GM18858 (cell line): ENCODE results near the gene SFT2D1.
"Not testable (repeated sequence)": the region's sequence is repeated elsewhere in the genome, so short reads cannot be mapped to it uniquely, and the experiment has no call there.

ENCODE experiments used
- ATAC-seq: cut with Tn5 transposase; IDR thresholded peaks from one replicate; pipeline ENCODE4 v1.9.1; 2021; ENCODE audit not compliant: unreplicated experiment

SFT2D1 gene

DNA sequence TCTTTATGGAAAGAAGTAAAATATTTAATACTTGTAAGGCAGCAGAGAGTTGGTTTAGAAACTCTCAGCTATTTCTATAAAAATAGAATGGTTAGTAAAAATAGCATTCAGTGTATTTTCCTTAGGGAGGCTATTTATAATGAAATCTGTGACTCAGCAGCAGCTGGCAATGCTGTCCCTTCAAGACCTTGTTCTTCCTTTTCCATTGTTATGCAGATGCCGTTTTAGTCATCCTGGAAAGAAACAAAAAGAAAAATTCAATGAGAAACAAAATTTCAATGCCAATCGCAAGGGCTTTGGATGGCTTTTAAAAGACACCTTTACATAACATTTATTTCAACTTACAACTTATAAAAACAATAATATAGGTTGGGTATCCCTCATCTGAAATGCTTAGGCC lies 22.9 kb upstream of the SFT2D1 start:
- ATAC-seq = no peak

DNA sequence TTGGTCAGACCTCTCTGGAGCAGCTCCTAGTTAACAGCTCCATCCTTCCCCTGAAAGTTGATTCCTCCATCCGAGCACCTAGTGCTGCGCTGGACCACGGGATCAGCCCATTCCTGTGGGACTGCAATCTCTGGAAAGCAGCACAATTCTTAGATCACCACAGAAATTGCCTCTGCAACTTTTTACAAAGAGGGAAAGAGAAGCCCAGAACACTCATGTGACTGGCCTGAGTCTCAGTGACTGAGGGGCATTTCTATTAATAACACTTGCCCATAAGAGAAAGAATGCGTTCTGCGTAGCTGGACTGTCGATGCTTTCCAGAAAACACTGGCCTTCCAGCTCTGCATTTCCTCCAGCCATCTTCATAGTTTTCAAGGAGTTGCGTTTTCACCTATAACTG lies 22.1 kb upstream of the SFT2D1 start:
- no peak for ATAC-seq

DNA sequence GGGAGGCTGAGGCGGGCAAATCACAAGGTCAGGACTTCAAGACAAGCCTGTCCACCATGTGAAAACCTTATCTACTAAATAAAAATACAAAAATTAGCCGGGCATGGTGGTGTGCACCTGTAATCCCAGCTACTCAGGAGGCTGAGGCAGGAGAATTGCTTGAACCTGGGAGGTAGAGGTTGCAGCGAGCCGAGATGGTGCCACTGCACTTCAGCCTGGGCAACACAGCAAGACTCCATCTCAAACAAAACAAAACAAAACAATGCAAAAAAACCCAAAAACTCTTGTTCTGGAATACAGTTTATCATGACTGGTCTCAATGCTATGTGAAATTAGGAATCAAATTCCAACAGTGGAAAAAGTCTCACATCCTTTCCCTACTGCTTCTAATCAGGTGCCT lies 20.1 kb upstream of the SFT2D1 start:
- not testable (repeated sequence) for ATAC-seq

DNA sequence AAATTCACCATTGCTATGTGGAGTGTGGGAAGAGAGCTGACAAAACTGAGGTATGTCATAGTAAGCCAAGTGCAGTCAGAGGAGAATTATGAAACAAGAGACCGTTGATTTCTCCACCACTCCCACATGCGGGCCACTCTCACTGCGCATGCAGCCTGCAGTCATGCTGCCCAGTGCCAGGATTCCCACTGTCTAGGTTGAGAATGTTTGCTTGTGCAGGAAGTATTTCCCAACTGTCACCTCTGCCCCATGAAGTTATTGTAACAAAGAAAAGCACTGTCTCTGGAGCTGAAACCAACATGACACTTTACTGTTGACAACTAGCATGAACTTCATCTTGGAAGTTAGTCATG lies 18.7 kb upstream of the SFT2D1 start:
- no peak for ATAC-seq

DNA sequence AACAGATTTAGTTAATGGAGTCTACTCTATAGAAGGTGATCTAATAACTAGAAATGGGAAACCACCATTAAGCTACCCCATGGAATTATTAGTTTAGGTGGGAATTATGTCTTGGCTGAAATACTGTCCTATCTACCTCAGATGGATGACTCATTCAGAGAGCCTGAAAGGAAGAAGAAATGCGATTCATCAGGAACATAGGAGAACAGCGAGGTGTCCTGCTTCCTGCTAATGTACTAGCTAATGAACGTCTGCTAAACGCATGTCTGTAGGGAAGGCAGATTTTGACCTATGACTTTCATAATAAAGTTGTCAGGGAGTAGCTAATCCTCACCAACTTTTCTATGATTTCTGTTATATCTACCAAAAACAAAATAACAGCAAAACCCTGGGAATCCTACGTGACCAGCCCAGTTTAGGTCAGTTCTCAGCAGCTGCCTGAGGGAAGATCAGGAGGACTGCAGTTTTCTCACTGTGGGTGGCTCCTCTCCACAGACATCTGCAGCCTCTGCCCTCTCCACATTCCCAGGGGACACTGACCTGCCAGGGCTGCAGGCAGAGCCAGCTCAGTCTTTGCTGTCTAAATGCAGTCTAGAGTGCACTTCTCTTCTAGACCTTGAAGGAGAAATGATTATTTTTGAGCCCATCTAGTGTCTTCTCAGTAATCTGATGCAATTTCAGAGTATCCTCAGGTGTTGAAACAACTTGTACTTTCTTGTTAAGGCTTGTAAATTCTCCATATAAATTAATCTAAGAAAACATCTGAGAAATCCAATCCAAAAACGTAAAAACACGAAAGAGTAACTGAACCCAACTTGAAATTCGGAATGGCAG lies 18.1 kb upstream of the SFT2D1 start:
- no peak for ATAC-seq

DNA sequence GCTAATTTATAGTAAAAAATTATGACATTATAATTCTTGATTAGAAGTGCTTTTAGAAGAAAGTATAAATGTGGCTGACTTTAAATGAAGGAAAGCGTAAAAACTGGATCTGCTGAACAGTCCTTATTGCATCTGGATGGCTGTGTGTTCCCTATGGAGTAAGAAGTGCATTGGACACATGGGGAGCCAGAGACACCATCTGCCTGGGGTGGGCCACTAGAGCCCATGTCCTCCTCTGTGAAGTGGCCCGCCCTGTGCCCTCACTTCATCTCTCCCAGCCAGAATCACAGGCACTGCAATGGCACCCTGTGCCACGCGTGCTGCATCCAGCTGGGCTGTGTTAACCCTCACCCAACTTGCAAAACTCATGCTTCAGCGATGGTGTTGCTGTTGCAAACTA lies 13.2 kb upstream of the SFT2D1 start:
- ATAC-seq = no peak

DNA sequence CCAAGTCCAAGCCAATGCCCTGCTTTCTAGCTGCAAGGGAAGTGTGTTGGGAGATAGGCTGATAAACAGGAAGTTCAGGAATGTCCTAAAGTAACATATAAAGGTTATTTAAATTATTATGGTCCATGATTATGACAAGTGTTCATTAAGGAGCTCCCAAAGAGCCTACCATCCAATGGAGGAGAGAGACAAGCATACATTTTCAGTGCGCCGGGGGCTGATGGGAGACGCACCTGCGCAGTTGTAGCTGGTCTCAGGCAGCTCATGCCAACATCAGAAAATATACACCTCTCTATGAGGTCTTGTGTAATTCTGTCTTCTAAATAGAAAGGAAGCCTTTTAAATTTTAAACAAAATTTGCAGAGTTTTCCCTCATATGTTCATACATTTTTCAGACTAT lies 12.6 kb upstream of the SFT2D1 start:
- no peak for ATAC-seq

DNA sequence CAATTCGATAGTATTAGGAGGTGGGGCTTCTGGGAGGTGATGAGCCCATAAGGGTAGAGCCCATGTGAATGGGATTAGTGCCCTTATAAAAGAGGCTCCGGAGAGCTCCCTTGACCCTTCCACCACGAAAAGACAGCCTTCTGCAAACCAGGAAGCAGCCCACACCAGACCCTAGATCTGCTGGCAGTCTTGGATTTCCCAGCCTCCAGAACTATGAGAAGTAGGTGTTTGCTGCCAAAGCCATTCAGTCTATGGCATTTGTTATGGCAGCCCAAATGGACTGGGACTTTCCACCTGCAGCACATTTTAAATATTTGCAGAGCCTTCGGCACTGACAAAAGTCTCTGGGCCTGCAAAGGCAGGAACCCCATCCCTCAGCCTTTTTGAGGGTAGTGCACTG lies 11.8 kb upstream of the SFT2D1 start:
- ATAC-seq = no peak

DNA sequence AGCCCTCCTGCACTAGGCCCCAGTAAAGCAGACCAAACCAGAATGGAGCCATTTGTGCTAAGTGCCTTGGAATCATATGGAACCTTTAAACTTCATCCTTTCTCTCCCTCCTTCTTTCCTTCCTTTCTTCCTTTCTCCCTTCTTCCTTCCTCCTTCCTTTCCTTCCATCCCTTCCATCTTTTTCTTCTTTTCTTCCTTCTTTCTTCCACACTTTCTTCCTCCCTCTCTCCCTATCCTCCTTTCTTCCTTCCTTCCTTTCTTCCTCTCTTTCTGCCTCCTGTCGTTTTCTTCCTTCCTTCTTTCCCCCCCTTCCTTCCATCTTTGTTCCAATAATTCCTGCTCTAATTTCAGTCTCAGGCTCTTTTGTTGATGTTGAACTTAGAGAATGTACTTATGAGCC lies 11.2 kb upstream of the SFT2D1 start:
- ATAC-seq = no peak

DNA sequence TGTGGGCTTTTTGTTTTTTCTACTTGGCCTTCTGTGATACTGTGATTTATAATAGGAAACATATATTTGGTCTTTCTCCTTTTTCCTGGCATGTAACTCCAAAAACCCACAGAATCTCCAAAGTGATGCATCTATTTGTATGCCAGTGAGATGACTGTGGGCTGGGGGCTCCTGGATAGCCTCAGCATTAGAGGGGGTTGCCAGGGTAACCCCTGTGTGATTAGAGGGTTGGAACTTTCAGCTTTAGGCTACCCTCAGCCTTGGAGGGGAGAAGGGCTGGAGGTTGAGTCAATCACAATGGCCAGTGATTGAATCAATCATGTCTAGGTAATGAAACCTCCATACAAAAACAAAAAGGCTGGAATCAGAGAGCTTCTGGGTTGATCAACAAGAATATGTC lies 10.6 kb upstream of the SFT2D1 start:
- ATAC-seq = no peak

DNA sequence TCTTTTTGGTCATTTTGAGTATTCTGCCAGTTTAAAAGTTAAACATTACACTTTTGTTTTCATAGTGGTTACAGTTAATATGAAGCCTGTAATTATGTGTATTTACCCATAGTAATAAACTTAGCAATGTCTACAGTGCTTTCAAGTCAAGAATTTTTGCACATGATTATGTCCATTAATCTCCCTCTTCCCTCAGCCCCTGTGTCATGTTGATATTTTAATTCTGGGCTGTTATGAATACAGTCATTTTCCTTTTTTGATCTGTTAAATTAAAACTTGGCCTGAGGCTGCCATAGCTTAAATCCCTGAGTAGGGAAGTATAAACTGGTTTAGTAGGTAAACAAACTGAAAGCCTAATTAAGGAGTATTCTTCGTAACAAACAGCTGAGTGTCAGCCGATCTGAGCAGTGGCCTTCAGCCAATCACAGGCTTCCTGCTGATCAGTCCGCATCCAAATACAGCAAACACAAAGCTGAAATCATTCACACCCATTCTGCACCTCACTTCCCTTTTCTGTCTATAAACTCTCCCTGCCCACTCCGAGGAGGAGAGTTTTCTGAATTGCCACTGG lies 9.5 kb upstream of the SFT2D1 start:
- peak; percentile 96 for ATAC-seq

DNA sequence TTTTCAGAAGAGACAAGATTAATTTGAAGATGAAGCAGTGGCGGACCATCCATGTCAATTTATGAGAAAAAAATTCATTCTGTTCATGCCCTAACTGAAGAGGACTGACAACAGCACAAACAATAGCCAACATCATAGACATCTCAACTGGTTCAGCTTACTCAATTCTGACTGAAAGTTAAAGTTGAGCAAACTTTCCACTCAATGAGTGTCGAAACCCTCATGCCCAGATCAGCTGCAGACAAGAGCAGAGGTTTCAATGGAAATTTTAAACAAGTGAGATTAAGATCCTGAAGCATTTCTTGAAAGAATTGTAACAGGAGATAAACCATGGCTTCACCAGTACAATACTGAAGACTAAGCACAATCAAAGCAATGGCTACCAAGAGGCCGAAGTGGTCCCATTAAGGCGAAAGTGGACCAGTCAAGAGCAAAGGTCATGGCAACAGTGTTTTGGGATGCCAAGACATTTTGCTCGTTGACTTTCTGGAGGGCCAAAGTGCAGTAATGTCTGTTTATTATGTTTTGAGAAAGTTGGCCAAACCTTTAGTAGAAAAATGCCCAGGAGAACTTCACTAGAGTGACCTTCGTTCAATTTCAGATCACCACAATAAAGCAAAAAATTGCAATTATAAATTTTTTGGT lies 6.1 kb upstream of the SFT2D1 start:
- no peak for ATAC-seq

DNA sequence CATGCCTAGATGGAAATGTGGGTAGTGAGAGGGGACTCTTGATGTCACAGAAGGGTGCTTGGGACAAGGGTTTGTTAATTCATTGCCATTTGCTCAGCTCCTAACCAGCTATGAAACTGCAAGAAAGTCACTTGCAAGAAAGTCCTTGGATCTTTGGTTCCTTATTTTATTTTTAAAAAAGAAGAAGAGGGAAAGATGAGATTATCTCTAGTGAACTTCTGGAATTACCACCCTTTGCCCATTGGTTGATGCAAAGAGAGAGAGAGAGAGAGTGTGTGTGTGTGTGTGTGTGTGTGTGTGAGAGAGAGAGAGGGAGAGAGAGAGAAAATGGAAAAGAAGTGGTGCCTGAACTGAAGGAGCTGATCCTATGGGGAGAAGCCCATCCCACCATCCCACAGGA lies 4.6 kb upstream of the SFT2D1 start:
- ATAC-seq = no peak

DNA sequence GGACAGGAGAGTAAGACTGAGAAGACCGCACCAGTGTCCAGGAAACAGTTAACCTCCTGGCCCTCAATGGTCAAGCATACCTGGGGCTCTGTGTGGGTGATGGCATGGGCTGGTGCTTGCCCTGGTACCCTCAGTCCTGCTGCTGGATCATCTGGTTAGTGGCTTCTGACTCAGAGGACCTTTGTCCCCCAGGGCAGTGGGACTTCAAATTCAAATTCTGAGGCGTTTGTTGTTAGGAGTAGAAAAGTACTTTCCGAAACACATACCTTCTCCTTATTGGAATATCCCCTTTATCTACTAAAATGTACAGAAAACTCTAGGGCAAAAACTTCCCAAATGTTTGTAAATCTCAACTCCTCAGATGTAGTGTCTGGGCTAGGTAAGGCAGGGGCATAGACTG lies 4.1 kb upstream of the SFT2D1 start:
- ATAC-seq = no peak

DNA sequence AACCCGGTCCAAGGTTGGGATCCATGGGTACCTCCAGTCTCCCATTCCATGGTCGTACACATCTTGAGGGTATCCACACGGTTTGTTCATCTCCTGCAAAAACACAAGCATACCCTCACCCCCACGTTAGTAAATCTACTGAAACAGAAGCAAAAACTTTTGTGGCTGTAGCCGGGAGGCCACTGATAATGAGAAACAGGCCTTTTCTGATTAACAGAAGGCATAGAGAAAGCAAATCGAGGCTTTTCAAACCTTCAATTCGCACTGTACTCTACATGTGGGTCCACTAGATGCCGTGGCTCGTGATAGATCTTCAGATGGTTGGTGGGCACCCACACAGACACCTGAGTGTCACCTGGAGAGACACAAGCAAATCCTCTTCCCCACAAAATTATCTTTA lies 3.3 kb upstream of the SFT2D1 start:
- not testable (repeated sequence) for ATAC-seq

DNA sequence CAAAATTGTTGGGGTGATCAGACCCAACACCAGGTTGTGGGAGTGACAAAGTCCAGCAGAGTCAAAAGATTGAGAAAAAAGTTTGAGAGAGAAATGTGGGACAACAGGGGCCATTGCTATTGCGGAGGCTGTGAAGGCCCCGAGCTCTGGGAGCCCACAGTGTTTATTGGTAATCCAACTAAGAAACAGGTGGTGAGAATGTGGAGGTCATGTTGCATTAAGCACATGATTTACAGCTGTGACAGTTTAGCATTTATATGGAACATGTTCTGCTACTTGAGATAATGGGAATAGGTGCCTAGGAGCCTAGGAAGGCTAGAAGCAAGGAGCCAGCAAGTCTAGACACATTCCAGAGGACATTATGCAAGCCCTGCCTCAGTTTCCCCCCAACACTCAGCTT lies 2.6 kb upstream of the SFT2D1 start:
- ATAC-seq = not testable (repeated sequence)

DNA sequence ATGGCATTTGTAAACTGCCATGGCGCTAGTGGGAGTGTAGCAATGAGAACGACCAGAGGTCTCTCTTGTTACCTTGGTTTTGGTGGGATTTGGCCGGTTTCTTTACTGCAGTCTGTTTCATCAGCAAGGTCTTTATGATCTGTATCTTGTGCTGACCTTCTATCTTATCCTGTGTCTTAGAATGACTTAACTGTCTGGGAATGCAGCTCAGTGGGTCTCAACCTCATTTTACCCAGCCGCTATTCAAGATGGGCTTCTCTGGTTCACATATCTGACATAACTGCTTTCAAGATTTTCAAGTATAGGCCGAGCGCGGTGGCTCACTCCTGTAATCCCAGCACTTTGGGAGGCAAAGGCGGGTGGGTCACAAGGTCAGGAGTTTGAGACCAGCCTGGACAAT lies 1.9 kb upstream of the SFT2D1 start:
- ATAC-seq = no peak

DNA sequence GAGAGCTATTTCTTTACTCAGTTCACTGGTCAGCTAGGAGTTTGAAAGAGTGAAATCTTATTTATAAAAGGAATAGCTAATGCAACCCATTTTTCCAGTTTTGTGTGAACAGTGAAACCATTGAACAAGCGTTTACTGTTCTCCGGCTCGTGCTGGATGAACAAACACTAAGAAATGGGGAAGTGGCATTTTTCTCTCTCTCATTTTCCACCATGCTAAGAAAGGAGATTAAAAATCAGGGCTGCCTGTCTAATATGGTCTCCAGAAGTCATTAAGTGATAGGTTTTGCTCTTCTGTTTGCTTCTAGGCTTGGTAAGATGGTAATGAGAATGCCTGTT lies 774 bp upstream of the SFT2D1 start:
- peak; percentile 33 for ATAC-seq

DNA sequence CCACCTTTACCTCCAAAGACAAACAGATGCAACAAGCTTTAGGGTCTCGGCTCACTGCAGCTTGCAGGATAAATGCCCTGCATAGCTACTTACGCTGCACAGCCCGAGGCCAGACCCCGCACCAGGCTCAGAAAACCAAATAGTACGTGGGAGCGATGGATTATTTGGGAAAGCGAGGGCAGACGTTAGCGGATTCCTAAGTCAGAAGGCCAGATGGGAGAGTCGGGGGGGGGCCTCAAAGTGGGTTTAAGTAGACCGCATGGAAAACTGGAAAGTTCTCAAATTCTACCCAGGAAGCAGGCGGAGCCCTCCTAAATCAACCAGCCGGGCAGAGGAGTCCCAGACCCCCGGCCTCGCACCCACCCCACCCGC lies 382 bp downstream of the SFT2D1 start:
- ATAC-seq = no peak

DNA sequence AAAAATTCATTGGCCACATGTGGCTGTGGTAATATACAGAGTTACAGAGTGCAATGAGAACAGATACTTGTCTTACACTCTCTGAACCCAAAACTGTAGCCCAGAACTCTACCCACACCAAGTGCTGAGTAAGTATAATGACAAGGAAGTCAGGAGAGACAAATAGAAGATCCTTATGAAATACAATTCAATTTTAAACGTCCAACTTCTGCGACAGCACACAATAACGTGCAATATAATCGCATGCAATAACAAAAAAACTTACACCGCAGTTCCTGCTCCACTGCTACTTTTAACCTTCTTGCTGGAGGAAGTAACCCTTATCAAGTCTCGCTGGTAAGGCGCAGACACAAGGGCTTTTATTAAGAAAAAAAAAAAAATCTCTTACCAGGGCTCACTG lies 881 bp downstream of the SFT2D1 start:
- ATAC-seq = no peak

DNA sequence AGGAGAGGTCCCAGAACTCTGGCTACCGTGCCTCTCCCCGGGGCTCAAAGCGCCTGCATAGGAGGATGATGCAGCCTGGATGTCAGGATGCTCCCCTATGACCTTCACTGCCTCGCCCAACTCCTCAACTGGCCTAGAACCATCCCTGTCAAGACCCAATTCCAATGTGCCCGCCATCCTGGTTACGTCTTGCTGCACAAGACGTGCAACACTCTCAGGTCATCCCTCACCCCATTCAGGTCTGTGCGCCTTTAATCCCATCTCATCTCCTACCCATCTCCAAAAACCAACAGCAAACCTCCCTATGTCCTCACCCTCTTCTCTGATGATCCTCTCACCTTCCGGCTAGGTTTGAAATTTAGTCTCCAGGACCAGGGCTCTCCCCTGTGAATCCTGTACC lies 3.5 kb downstream of the SFT2D1 start:
- no peak for ATAC-seq

DNA sequence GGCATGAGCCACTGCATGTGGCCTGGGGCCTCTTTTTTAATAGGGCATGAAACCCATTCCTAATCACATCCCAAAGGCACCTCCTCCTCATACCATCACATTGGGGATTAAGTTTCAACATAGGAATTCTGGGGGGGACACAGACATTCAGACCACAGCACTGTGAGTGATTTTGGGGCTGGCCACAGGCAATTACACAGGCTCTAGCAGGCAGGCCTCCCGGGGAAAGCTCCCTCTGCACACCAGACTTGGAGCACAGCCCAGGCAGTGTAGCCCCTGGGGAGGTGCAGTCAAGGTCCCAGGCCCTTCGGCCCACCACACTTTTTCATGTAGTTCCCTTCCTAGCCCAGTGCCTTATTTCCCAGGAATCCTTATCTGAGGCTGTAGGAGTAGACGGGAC lies 5.5 kb downstream of the SFT2D1 start:
- ATAC-seq = no peak
